NCI-H345 (cell line): ENCODE results near the gene ABCB9.
"Not testable (repeated sequence)": the region's sequence is repeated elsewhere in the genome, so short reads cannot be mapped to it uniquely, and the experiment has no call there.

Experiments used
- DNase-seq: peaks from one replicate; lab custom pipeline; 2025; lab: John Stamatoyannopoulos, UW

The ABCB9 gene

GRCh38 chr12:122937622-122938091 is 28.6 kb downstream of the ABCB9 start:
- no peak for DNase-seq

- no peak for DNase-seq
Measured at GRCh38 chr12:122935318-122935717, 30.9 kb downstream of the ABCB9 start.

- no peak for DNase-seq
Measured at GRCh38 chr12:122934722-122935121, 31.5 kb downstream of the ABCB9 start.

GRCh38 chr12:122932207-122932606 is 34.1 kb downstream of the ABCB9 start:
- no peak for DNase-seq

GRCh38 chr12:122929812-122930211 is 36.5 kb downstream of the ABCB9 start:
- DNase-seq, result no peak

GRCh38 chr12:122929148-122929538 is 37.1 kb downstream of the ABCB9 start:
- no peak for DNase-seq

- DNase-seq, result no peak
Measured at GRCh38 chr12:122928404-122929147, 37.7 kb downstream of the ABCB9 start.

GRCh38 chr12:122927756-122928403 is 38.4 kb downstream of the ABCB9 start:
- DNase-seq, result no peak

- no peak for DNase-seq
Measured at GRCh38 chr12:122921917-122922316, 44.3 kb downstream of the ABCB9 start.

- DNase-seq, result no peak
Measured at GRCh38 chr12:122920687-122921086, 45.6 kb downstream of the ABCB9 start.

GRCh38 chr12:122918827-122919226 is 47.4 kb downstream of the ABCB9 start:
- no peak for DNase-seq

- no peak for DNase-seq
Measured at GRCh38 chr12:122917507-122918121, 48.6 kb downstream of the ABCB9 start.

- DNase-seq, result peak; percentile 87
Measured at GRCh38 chr12:122909442-122910288, 56.6 kb downstream of the ABCB9 start.

GRCh38 chr12:122908915-122909314 is 57.3 kb downstream of the ABCB9 start:
- no peak for DNase-seq

- DNase-seq, result not testable (repeated sequence)
Measured at GRCh38 chr12:122905258-122905657, 61.0 kb downstream of the ABCB9 start.

GRCh38 chr12:122903693-122904034 is 62.6 kb downstream of the ABCB9 start:
- DNase-seq, result no peak

- no peak for DNase-seq
Measured at GRCh38 chr12:122902854-122903692, 63.2 kb downstream of the ABCB9 start.

GRCh38 chr12:122899887-122900286 is 66.4 kb downstream of the ABCB9 start:
- no peak for DNase-seq

GRCh38 chr12:122896662-122897061 is 69.6 kb downstream of the ABCB9 start:
- DNase-seq, result no peak

GRCh38 chr12:122895704-122896636 is 70.3 kb downstream of the ABCB9 start, which contains the start of gene VPS37B:
Gene VPS37B, minus strand, starts transcription at chr12:122896124. Its CDS starts 62 bp downstream, at chr12:122896062.
- DNase-seq, result peak; percentile 85
